ENCODE data around the gene SH3GL1.

DNA sequence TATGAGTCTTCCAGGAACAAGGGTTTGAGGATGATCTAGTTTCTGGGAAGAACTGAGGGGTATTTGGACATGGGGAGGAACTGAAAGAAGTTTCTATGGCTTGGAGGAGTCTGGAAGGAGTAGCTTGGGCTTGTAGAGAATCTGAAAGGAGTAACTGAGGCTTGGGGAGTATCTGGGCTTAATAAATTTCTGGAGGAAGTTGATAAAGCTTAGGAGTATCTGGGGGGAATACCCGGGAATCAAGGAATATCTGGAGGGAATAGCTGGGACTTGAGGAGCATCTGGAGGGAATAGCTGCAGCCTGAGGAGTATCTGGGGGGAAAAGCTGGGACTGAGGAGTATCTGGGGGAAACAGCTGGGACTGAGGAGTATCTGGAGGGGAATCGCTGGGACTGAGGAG lies 79.9 kb downstream of the SH3GL1 start:
- TF ChIP-seq, protein P1, sequence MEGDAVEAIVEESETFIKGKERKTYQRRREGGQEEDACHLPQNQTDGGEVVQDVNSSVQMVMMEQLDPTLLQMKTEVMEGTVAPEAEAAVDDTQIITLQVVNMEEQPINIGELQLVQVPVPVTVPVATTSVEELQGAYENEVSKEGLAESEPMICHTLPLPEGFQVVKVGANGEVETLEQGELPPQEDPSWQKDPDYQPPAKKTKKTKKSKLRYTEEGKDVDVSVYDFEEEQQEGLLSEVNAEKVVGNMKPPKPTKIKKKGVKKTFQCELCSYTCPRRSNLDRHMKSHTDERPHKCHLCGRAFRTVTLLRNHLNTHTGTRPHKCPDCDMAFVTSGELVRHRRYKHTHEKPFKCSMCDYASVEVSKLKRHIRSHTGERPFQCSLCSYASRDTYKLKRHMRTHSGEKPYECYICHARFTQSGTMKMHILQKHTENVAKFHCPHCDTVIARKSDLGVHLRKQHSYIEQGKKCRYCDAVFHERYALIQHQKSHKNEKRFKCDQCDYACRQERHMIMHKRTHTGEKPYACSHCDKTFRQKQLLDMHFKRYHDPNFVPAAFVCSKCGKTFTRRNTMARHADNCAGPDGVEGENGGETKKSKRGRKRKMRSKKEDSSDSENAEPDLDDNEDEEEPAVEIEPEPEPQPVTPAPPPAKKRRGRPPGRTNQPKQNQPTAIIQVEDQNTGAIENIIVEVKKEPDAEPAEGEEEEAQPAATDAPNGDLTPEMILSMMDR (IDR thresholded peaks at IDR 0.05) = no peak
- no peak for TF ChIP-seq POLR2A (IDR thresholded peaks at IDR 0.05)
